ENCODE data around the gene TIRAP.

DNA sequence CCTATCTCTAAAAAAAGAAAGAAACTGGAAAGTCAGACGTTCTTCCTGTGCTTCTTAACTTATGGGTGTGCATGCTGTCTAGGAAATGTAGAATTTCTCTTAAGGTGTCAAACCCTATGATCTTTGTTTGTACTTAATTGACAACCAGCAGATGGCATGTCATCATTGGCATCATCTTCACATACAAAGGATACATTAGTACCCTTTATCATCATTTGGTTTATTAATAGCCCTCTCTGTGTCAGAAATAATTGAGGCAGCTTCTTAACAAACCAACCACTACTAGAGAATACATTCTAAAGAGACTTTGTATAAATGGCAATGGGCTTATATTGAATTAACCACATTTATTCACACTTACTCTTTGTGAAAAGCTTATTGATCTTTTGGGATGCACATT lies 28.1 kb upstream of the TIRAP start:
- TF ChIP-seq, protein P1, sequence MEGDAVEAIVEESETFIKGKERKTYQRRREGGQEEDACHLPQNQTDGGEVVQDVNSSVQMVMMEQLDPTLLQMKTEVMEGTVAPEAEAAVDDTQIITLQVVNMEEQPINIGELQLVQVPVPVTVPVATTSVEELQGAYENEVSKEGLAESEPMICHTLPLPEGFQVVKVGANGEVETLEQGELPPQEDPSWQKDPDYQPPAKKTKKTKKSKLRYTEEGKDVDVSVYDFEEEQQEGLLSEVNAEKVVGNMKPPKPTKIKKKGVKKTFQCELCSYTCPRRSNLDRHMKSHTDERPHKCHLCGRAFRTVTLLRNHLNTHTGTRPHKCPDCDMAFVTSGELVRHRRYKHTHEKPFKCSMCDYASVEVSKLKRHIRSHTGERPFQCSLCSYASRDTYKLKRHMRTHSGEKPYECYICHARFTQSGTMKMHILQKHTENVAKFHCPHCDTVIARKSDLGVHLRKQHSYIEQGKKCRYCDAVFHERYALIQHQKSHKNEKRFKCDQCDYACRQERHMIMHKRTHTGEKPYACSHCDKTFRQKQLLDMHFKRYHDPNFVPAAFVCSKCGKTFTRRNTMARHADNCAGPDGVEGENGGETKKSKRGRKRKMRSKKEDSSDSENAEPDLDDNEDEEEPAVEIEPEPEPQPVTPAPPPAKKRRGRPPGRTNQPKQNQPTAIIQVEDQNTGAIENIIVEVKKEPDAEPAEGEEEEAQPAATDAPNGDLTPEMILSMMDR (IDR thresholded peaks at IDR 0.05): no peak
- no peak for TF ChIP-seq POLR2AphosphoS5 (IDR thresholded peaks at IDR 0.05)
